Stimulated activated CD4-positive, alpha-beta T cell treated with anti-CD3 and anti-CD28 coated beads, TNF-alpha, amount 100 ng/mL, for 48 hours (primary cell): Measurements from ENCODE around the gene LAMC1.

Experiments used
- DNase-seq, 3 donors: peaks; one replicate each; pipeline ENCODE4 v3.0.0-alpha.2; 2020; ENCODE audit warnings: low read depth in 3 of 3

Gene LAMC1

GRCh38 chr1:183079712-183080388 lies 56.6 kb downstream of the LAMC1 start:
- DNase-seq = no peak

- DNase-seq = no peak
These were observed 57.2 kb downstream of the LAMC1 start for GRCh38 chr1:183080406-183080805.

GRCh38 chr1:183081402-183082120 lies 58.3 kb downstream of the LAMC1 start:
- DNase-seq = no peak

- no peak for DNase-seq
These were observed 59.4 kb downstream of the LAMC1 start for GRCh38 chr1:183082650-183083049.

GRCh38 chr1:183087001-183087400 lies 63.8 kb downstream of the LAMC1 start:
- no peak for DNase-seq

GRCh38 chr1:183089025-183089639 lies 65.9 kb downstream of the LAMC1 start:
- no peak for DNase-seq

- no peak for DNase-seq
These were observed 67.3 kb downstream of the LAMC1 start for GRCh38 chr1:183090391-183091006.

GRCh38 chr1:183091181-183091580 lies 68.0 kb downstream of the LAMC1 start:
- DNase-seq = no peak

- DNase-seq = no peak
These were observed 69.1 kb downstream of the LAMC1 start for GRCh38 chr1:183092350-183092749.

- no peak for DNase-seq
These were observed 69.9 kb downstream of the LAMC1 start for GRCh38 chr1:183093066-183093668.

- no peak for DNase-seq
These were observed 70.6 kb downstream of the LAMC1 start for GRCh38 chr1:183093786-183094298.

- DNase-seq = no peak
These were observed 71.1 kb downstream of the LAMC1 start for GRCh38 chr1:183094351-183094750.

- no peak for DNase-seq
These were observed 73.1 kb downstream of the LAMC1 start for GRCh38 chr1:183096351-183096750.

- no peak for DNase-seq
These were observed 73.7 kb downstream of the LAMC1 start for GRCh38 chr1:183096894-183097293.

GRCh38 chr1:183097438-183098051 lies 74.3 kb downstream of the LAMC1 start:
- DNase-seq = no peak

GRCh38 chr1:183098317-183098716 lies 75.1 kb downstream of the LAMC1 start:
- DNase-seq = no peak

GRCh38 chr1:183100361-183100974 lies 77.2 kb downstream of the LAMC1 start:
- no peak for DNase-seq

- DNase-seq = no peak
These were observed 77.9 kb downstream of the LAMC1 start for GRCh38 chr1:183101081-183101480.

GRCh38 chr1:183101841-183102276 lies 78.6 kb downstream of the LAMC1 start:
- DNase-seq = no peak

GRCh38 chr1:183103147-183103546 lies 79.9 kb downstream of the LAMC1 start:
- no peak for DNase-seq

GRCh38 chr1:183103577-183103976 lies 80.4 kb downstream of the LAMC1 start:
- DNase-seq = no peak
